HG02759 (cell line): ENCODE measurements around the gene GPSM1.
"Not testable (repeated sequence)": the region's sequence is repeated elsewhere in the genome, so short reads cannot be mapped to it uniquely, and the experiment has no call there.

Experiments used
- ATAC-seq: cut with Tn5 transposase; IDR thresholded peaks from one replicate; pipeline ENCODE4 v1.9.1; 2021; ENCODE audit warnings: mild to moderate bottlenecking, moderate library complexity; ENCODE audit not compliant: unreplicated experiment

Gene GPSM1

GRCh38 chr9:136393531-136393930, 66.2 kb downstream of the GPSM1 start:
- ATAC-seq, result no peak

GRCh38 chr9:136394312-136395019, 67.1 kb downstream of the GPSM1 start:
- ATAC-seq, result no peak

GRCh38 chr9:136395020-136395340, 67.6 kb downstream of the GPSM1 start:
- no peak for ATAC-seq

GRCh38 chr9:136395345-136396218, 68.2 kb downstream of the GPSM1 start:
- no peak for ATAC-seq

- no peak for ATAC-seq
Measured at GRCh38 chr9:136396219-136396515, 68.8 kb downstream of the GPSM1 start.

- ATAC-seq, result no peak
Measured at GRCh38 chr9:136397643-136398042, 70.3 kb downstream of the GPSM1 start.

- ATAC-seq, result no peak
Measured at GRCh38 chr9:136398286-136398685, 70.9 kb downstream of the GPSM1 start.

GRCh38 chr9:136399176-136400037, 72.1 kb downstream of the GPSM1 start:
- ATAC-seq, result peak; percentile 36

GRCh38 chr9:136400038-136400834, 72.9 kb downstream of the GPSM1 start, which contains the start of gene SNAPC4:
Gene SNAPC4, minus strand, starts transcription at chr9:136400170. Its CDS starts 1,742 bp downstream, at chr9:136398428.
- peak; percentile 76 for ATAC-seq

- ATAC-seq, result no peak
Measured at GRCh38 chr9:136401173-136401922, 74.0 kb downstream of the GPSM1 start.

GRCh38 chr9:136402067-136402466, 74.7 kb downstream of the GPSM1 start:
- ATAC-seq, result no peak

GRCh38 chr9:136403538-136403914, 76.2 kb downstream of the GPSM1 start:
- ATAC-seq, result no peak

GRCh38 chr9:136403915-136404800, 76.8 kb downstream of the GPSM1 start:
- no peak for ATAC-seq

GRCh38 chr9:136404801-136405136, 77.4 kb downstream of the GPSM1 start:
- no peak for ATAC-seq

- ATAC-seq, result no peak
Measured at GRCh38 chr9:136405481-136405880, 78.1 kb downstream of the GPSM1 start.

- ATAC-seq, result not testable (repeated sequence)
Measured at GRCh38 chr9:136405904-136406303, 78.6 kb downstream of the GPSM1 start.

- ATAC-seq, result not testable (repeated sequence)
Measured at GRCh38 chr9:136407061-136407460, 79.7 kb downstream of the GPSM1 start.

- no peak for ATAC-seq
Measured at GRCh38 chr9:136407911-136408310, 80.6 kb downstream of the GPSM1 start.
